Tibial nerve (tissue), 4 donors: ENCODE data around the gene B4GALT6.

Source experiments
- EP300 ChIP-seq, 2 donors: sonication (generic); formaldehyde crosslinking; IDR thresholded peaks; one replicate each; pipeline ENCODE4 v1.6.1; 2017; ENCODE audit warnings: antibody characterized with exemption in 2 of 2, mild to moderate bottlenecking in 1 of 2
- POLR2A ChIP-seq, 2 donors: fragments of 450-650 bp; IDR thresholded peaks; one replicate each; pipeline ENCODE4 v1.6.1; 2017; ENCODE audit warnings: antibody characterized with exemption in 2 of 2, mild to moderate bottlenecking in 2 of 2, moderate library complexity in 2 of 2
- TF ChIP-seq, protein P1 (sequence below), 5 experiments: fragments of 200-600 bp in 3 of 5; fragments of 450-650 bp in 2 of 5; sonication (generic) in 3 of 5; IDR thresholded peaks; one replicate each; pipeline ENCODE4 v1.5.1; 2016 to 2019; ENCODE audit warnings: antibody characterized with exemption in 5 of 5, mild to moderate bottlenecking in 3 of 5, moderate library complexity in 2 of 5

DNA sequence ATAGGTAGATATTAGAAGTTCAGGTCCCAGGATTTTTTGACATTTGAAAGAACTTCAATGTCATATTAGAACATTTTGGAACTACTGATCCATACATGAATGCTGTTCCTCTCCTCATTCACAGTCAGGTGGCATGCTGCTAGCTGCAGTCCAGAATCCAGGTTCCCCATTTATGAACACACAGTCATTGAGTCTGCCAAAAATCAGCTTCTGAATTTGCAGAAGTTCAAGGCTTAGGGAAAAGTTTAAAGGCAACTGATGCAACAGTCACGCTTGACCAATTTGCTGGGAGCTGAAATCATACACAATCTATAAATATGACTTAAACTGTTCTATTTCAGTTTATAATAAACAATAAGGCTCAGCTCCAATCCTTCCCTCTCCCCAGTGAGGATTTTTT lies 110.0 kb downstream of the B4GALT6 start:
- TF ChIP-seq POLR2A (IDR thresholded peaks at IDR 0.05) (no peak), EP300 (IDR thresholded peaks at IDR 0.05) (no peak)
- TF ChIP-seq, protein P1, sequence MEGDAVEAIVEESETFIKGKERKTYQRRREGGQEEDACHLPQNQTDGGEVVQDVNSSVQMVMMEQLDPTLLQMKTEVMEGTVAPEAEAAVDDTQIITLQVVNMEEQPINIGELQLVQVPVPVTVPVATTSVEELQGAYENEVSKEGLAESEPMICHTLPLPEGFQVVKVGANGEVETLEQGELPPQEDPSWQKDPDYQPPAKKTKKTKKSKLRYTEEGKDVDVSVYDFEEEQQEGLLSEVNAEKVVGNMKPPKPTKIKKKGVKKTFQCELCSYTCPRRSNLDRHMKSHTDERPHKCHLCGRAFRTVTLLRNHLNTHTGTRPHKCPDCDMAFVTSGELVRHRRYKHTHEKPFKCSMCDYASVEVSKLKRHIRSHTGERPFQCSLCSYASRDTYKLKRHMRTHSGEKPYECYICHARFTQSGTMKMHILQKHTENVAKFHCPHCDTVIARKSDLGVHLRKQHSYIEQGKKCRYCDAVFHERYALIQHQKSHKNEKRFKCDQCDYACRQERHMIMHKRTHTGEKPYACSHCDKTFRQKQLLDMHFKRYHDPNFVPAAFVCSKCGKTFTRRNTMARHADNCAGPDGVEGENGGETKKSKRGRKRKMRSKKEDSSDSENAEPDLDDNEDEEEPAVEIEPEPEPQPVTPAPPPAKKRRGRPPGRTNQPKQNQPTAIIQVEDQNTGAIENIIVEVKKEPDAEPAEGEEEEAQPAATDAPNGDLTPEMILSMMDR (IDR thresholded peaks at IDR 0.05): no peak
